ENCODE measurements around the gene FOXP4. TPM values are rescaled to one million over a fixed set of nuclear protein-coding genes. Genes with fewer than 3 reads are reported as not detected.

Gene FOXP4
- total and polyA plus RNA-seq, 2 donors from 2014 or later: 14.0 to 33.2 TPM

GRCh38 chr6:41563060-41563776, 17.0 kb downstream of the FOXP4 start:
- no peak for DNase-seq
- Histone ChIP-seq H3K9me3 (ENCODE audit: control insufficient read depth in 2 of 3, insufficient read depth in 1 of 3, low read length in 3 of 3) (no peaks in the 10 kb centered on the region), H3K27ac (ENCODE audit: low read depth in 2 of 2, low read length in 2 of 2) (no peak overlapping the region), H3K9ac (ENCODE audit: low read length in 3 of 3) (no peak overlapping the region), H3K4me1 (ENCODE audit: control insufficient read depth in 2 of 3, insufficient read depth in 2 of 3, low read depth in 1 of 3, low read length in 3 of 3) (peaks cover 0 to 4% (median 0%) of the 10 kb centered on the region in 3 donors), H3K27me3 (ENCODE audit: control insufficient read depth, insufficient read depth, low read length) (no peaks in the 10 kb centered on the region), H3K36me3 (ENCODE audit: control insufficient read depth in 2 of 3, insufficient read depth in 3 of 3, low read length in 3 of 3) (peaks cover 0 to 14% (median 14%) of the 10 kb centered on the region in 3 donors), H3K4me3 (ENCODE audit: low read length in 3 of 3) (no peak overlapping the region)
- TF ChIP-seq, protein P1, sequence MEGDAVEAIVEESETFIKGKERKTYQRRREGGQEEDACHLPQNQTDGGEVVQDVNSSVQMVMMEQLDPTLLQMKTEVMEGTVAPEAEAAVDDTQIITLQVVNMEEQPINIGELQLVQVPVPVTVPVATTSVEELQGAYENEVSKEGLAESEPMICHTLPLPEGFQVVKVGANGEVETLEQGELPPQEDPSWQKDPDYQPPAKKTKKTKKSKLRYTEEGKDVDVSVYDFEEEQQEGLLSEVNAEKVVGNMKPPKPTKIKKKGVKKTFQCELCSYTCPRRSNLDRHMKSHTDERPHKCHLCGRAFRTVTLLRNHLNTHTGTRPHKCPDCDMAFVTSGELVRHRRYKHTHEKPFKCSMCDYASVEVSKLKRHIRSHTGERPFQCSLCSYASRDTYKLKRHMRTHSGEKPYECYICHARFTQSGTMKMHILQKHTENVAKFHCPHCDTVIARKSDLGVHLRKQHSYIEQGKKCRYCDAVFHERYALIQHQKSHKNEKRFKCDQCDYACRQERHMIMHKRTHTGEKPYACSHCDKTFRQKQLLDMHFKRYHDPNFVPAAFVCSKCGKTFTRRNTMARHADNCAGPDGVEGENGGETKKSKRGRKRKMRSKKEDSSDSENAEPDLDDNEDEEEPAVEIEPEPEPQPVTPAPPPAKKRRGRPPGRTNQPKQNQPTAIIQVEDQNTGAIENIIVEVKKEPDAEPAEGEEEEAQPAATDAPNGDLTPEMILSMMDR (IDR thresholded peaks at IDR 0.05; ENCODE audit: borderline replicate concordance, extremely low read depth, insufficient read depth): no peak
- intact Hi-C loops (cut with DNase I): no loop called here
- FAIRE-seq: no peak

DNA sequence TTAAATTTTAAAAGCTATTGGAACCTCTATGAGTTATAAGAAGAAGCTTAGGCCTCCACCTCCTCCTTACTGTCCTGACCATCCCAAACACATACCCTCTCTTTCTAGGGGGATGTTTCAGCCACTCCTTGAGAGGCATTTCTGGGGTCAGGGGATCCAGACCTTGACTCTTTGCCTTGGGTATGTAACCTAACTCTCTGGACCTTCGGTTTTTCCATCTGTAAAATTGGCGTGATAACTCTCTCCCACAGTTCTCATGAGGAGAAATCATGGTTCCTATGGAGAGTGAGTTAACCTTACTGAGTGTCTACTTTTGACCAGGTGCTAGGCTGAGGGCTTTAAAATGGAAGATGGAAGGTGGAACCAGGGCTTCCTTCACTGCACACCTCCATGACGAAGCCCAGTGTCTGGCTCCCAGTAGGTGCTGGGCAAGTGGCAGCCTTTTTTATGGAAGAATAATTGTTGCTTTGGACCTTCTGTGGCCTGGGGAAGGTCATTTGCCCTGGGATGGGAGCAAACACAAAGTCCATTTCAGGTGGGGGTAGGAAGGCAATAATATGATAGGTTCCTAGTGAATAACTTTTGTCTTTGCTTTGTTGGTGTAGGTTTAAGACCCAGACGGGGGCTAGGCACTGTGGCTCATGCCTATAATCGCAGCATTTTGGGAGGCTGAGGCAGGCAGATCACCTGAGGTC, 18.4 kb downstream of the FOXP4 start:
- intact Hi-C loops (cut with DNase I): no loop called here
- Histone ChIP-seq H3K4me1 (ENCODE audit: control insufficient read depth in 2 of 3, insufficient read depth in 2 of 3, low read depth in 1 of 3, low read length in 3 of 3) (peaks cover 0 to 13% (median 0%) of the 10 kb centered on the region in 3 donors), H3K9ac (ENCODE audit: low read length in 3 of 3) (no peak overlapping the region), H3K27me3 (ENCODE audit: control insufficient read depth, insufficient read depth, low read length) (no peaks in the 10 kb centered on the region), H3K4me3 (ENCODE audit: low read length in 3 of 3) (no peak overlapping the region), H3K36me3 (ENCODE audit: control insufficient read depth in 2 of 3, insufficient read depth in 3 of 3, low read length in 3 of 3) (peaks cover 0 to 21% (median 14%) of the 10 kb centered on the region in 3 donors), H3K9me3 (ENCODE audit: control insufficient read depth in 2 of 3, insufficient read depth in 1 of 3, low read length in 3 of 3) (no peaks in the 10 kb centered on the region), H3K27ac (ENCODE audit: low read depth in 2 of 2, low read length in 2 of 2) (no peak overlapping the region)
- DNase-seq: no peak
- no peak for FAIRE-seq
- TF ChIP-seq, protein P1 (IDR thresholded peaks at IDR 0.05; ENCODE audit: borderline replicate concordance, extremely low read depth, insufficient read depth): no peak

DNA sequence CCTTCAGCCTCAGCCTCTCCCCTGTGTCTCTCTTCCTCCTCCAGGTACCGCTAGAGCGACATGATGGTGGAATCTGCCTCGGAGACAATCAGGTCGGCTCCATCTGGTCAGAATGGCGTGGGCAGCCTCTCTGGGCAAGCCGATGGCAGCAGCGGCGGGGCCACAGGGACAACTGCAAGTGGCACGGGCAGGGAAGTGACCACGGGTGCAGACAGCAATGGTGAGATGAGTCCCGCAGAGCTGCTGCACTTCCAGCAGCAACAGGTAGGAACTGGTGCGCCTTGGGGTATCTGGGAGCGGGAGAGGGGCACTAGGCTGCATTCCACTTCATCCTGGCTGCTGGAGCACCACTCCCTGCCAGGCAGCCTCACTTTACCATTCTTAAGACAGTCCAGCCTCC, 19.5 kb downstream of the FOXP4 start:
- Histone ChIP-seq H3K27ac (ENCODE audit: low read depth in 2 of 2, low read length in 2 of 2) (no peak overlapping the region), H3K4me1 (ENCODE audit: control insufficient read depth in 2 of 3, insufficient read depth in 2 of 3, low read depth in 1 of 3, low read length in 3 of 3) (peaks cover 0 to 18% (median 0%) of the 10 kb centered on the region in 3 donors), H3K4me3 (ENCODE audit: low read length in 3 of 3) (no peak overlapping the region), H3K9me3 (ENCODE audit: control insufficient read depth in 2 of 3, insufficient read depth in 1 of 3, low read length in 3 of 3) (no peaks in the 10 kb centered on the region), H3K36me3 (ENCODE audit: control insufficient read depth in 2 of 3, insufficient read depth in 3 of 3, low read length in 3 of 3) (peaks cover 0 to 21% (median 14%) of the 10 kb centered on the region in 3 donors), H3K27me3 (ENCODE audit: control insufficient read depth, insufficient read depth, low read length) (no peaks in the 10 kb centered on the region), H3K9ac (ENCODE audit: low read length in 3 of 3) (no peak overlapping the region)
- FAIRE-seq (no peak), DNase-seq (no peak)
- intact Hi-C loops (cut with DNase I): no loop called here
- TF ChIP-seq, protein P1 (IDR thresholded peaks at IDR 0.05; ENCODE audit: borderline replicate concordance, extremely low read depth, insufficient read depth): no peak

All from kidney (tissue), 14 donors.